ENCODE measurements around the gene DIAPH2. TPM values are rescaled to one million over a fixed set of nuclear protein-coding genes. Genes with fewer than 3 reads are reported as not detected.

DIAPH2 gene
- total RNA-seq, 1 donor from 2014 or later = 7.9 TPM

- DNase-seq (ENCODE audit: low read depth) (no peak), FAIRE-seq (no peak)
- Histone ChIP-seq H3K4me3 (ENCODE audit: low read depth, low read length) (no peak overlapping the region), H3K36me3 (ENCODE audit: control insufficient read depth, insufficient read depth, low read length) (no peaks in the 10 kb centered on the region), H3K27me3 (ENCODE audit: control insufficient read depth, insufficient read depth, low read length) (no peaks in the 10 kb centered on the region)
- no peak for TF ChIP-seq CTCF (IDR thresholded peaks at IDR 0.05; ENCODE audit: insufficient read depth, low read length, severe bottlenecking)
Observed at GRCh38 chrX:97050392-97050791, 365.8 kb downstream of the DIAPH2 start.

GRCh38 chrX:97057349-97057909 is 372.8 kb downstream of the DIAPH2 start:
- FAIRE-seq (no peak), DNase-seq (ENCODE audit: low read depth) (no peak)
- Histone ChIP-seq H3K4me3 (ENCODE audit: low read depth, low read length) (no peak overlapping the region), H3K36me3 (ENCODE audit: control insufficient read depth, insufficient read depth, low read length) (no peaks in the 10 kb centered on the region), H3K27me3 (ENCODE audit: control insufficient read depth, insufficient read depth, low read length) (no peaks in the 10 kb centered on the region)
- TF ChIP-seq CTCF (IDR thresholded peaks at IDR 0.05; ENCODE audit: insufficient read depth, low read length, severe bottlenecking) = no peak

- FAIRE-seq (no peak), DNase-seq (ENCODE audit: low read depth) (no peak)
- no peak for TF ChIP-seq CTCF (IDR thresholded peaks at IDR 0.05; ENCODE audit: insufficient read depth, low read length, severe bottlenecking)
- Histone ChIP-seq H3K36me3 (ENCODE audit: control insufficient read depth, insufficient read depth, low read length) (no peaks in the 10 kb centered on the region), H3K4me3 (ENCODE audit: low read depth, low read length) (no peak overlapping the region), H3K27me3 (ENCODE audit: control insufficient read depth, insufficient read depth, low read length) (no peaks in the 10 kb centered on the region)
Observed at GRCh38 chrX:97060020-97060419, 375.4 kb downstream of the DIAPH2 start.

- Histone ChIP-seq H3K27me3 (ENCODE audit: control insufficient read depth, insufficient read depth, low read length) (no peaks in the 10 kb centered on the region), H3K4me3 (ENCODE audit: low read depth, low read length) (no peak overlapping the region), H3K36me3 (ENCODE audit: control insufficient read depth, insufficient read depth, low read length) (no peaks in the 10 kb centered on the region)
- no peak for TF ChIP-seq CTCF (IDR thresholded peaks at IDR 0.05; ENCODE audit: insufficient read depth, low read length, severe bottlenecking)
- FAIRE-seq (no peak), DNase-seq (ENCODE audit: low read depth) (no peak)
Observed at GRCh38 chrX:97065066-97065465, 380.4 kb downstream of the DIAPH2 start.

- no peak overlapping the region for H3K4me3 ChIP-seq (ENCODE audit: low read depth, low read length)
- no peak for FAIRE-seq
- TF ChIP-seq CTCF (IDR thresholded peaks at IDR 0.05; ENCODE audit: insufficient read depth, low read length, severe bottlenecking) = no peak
- DNase-seq (ENCODE audit: low read depth) = peak; percentile 22
- H3K36me3 ChIP-seq (ENCODE audit: control insufficient read depth, insufficient read depth, low read length) = no peaks in the 10 kb centered on the region
- H3K27me3 ChIP-seq (ENCODE audit: control insufficient read depth, insufficient read depth, low read length) = no peaks in the 10 kb centered on the region
Observed at GRCh38 chrX:97065973-97066372, 381.3 kb downstream of the DIAPH2 start.

- TF ChIP-seq CTCF (IDR thresholded peaks at IDR 0.05; ENCODE audit: insufficient read depth, low read length, severe bottlenecking) = no peak
- DNase-seq (ENCODE audit: low read depth) (no peak), FAIRE-seq (no peak)
- no peaks in the 10 kb centered on the region for H3K27me3 ChIP-seq (ENCODE audit: control insufficient read depth, insufficient read depth, low read length)
- H3K36me3 ChIP-seq (ENCODE audit: control insufficient read depth, insufficient read depth, low read length) = no peaks in the 10 kb centered on the region
- H3K4me3 ChIP-seq (ENCODE audit: low read depth, low read length) = no peak overlapping the region
Observed at GRCh38 chrX:97066381-97066780, 381.7 kb downstream of the DIAPH2 start.
